DOHH2 (cell line): ENCODE results near the gene CD2AP.

ENCODE experiments used
- H3F3A ChIP-seq: fragments of 200-600 bp; sonication (generic), shearing (Covaris generic); 2 replicates; pipeline ENCODE4 v1.6.0; 2016; ENCODE audit warnings: antibody characterized with exemption, mild to moderate bottlenecking; ENCODE audit not compliant: control insufficient read depth, insufficient read depth
- H3K27ac ChIP-seq: fragments of 200-600 bp; sonication (generic); 2 replicates; pipeline ENCODE4 v1.5.1; 2014; ENCODE audit warnings: low read depth, mild to moderate bottlenecking, low read length, moderate library complexity
- H3K27me3 ChIP-seq: fragments of 200-600 bp; sonication (generic); 2 replicates; pipeline ENCODE4 v1.6.1; 2014; ENCODE audit warnings: mild to moderate bottlenecking, low read length, mixed read lengths; ENCODE audit not compliant: control insufficient read depth
- H3K36me3 ChIP-seq: fragments of 200-600 bp; sonication (generic); 2 replicates; pipeline ENCODE4 v1.6.1; 2014; ENCODE audit warnings: mild to moderate bottlenecking, low read length, moderate library complexity, mixed read lengths; ENCODE audit not compliant: control insufficient read depth
- H3K4me1 ChIP-seq: fragments of 200-600 bp; sonication (generic); 2 replicates; pipeline ENCODE4 v1.6.1; 2014; ENCODE audit warnings: mild to moderate bottlenecking, low read length, mixed read lengths; ENCODE audit not compliant: control insufficient read depth
- H3K4me2 ChIP-seq: fragments of 200-600 bp; sonication (generic); 2 replicates; pipeline ENCODE4 v1.6.0; 2014; ENCODE audit warnings: mild to moderate bottlenecking, low read length, moderate library complexity
- H3K4me3 ChIP-seq: fragments of 200-600 bp; sonication (generic); 2 replicates; pipeline ENCODE4 v1.5.1; 2014; ENCODE audit warnings: mild to moderate bottlenecking, low read length, mixed read lengths
- H3K79me2 ChIP-seq: fragments of 200-600 bp; sonication (generic); 2 replicates; pipeline ENCODE4 v1.6.1; 2014; ENCODE audit warnings: mild to moderate bottlenecking, low read length, mixed read lengths; ENCODE audit not compliant: control insufficient read depth
- H3K9me2 ChIP-seq: fragments of 200-600 bp; sonication (generic); replicated peaks from 2 replicates; pipeline ENCODE4 v1.6.1; 2014; ENCODE audit warnings: mild to moderate bottlenecking, low read length, mixed read lengths; ENCODE audit not compliant: control insufficient read depth
- H3K9me3 ChIP-seq: fragments of 200-600 bp; sonication (generic); 2 replicates; pipeline ENCODE4 v1.6.1; 2014; ENCODE audit warnings: antibody characterized with exemption, low read length, mixed read lengths; ENCODE audit not compliant: control insufficient read depth, insufficient read depth
- H4K20me1 ChIP-seq: fragments of 200-600 bp; sonication (generic); 2 replicates; pipeline ENCODE4 v1.6.0; 2014; ENCODE audit warnings: low read depth, mild to moderate bottlenecking, antibody characterized with exemption, low read length, moderate library complexity; ENCODE audit not compliant: control insufficient read depth, insufficient read depth
- EZH2phosphoT487 ChIP-seq: fragments of 200-600 bp; sonication (generic); IDR thresholded peaks from 2 replicates; pipeline ENCODE4 v1.6.1; 2017; ENCODE audit warnings: borderline replicate concordance, mild to moderate bottlenecking, antibody characterized with exemption, low read length, moderate library complexity, mixed read lengths
- TF ChIP-seq, protein P1 (sequence below): fragments of 200-600 bp; sonication (generic); IDR thresholded peaks from one replicate; pipeline ENCODE4 v1.5.1; 2014; ENCODE audit warnings: antibody characterized with exemption, mild to moderate bottlenecking, low read depth, low read length; ENCODE audit not compliant: poor library complexity, severe bottlenecking

The CD2AP gene

DNA sequence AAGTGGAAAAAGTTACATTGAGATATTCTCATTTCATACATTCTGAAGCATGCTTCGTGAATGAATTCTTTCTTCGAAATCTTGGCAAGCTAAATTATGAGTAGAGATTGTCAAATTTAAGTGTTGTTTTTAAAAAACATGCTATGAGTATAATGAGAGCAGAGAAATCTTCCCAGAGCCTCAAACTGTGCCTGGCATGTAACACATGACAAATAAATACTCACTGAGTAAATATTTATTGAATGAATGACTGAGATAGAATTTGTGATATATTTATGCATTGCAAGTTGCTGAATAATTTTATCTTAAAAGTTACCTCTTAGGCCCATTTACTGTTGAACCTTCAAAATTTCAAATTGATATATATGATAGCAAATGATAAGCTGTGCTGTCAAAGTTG lies 24.7 kb upstream of the CD2AP start:
- H3K4me2 ChIP-seq = no peak overlapping the region
- peaks cover 3% of the 10 kb centered on the region; the same call in 1 of the 2 replicates for H3K4me1 ChIP-seq
- no peaks in the 10 kb centered on the region for H4K20me1 ChIP-seq
- no peaks in the 10 kb centered on the region for H3K9me2 ChIP-seq
- H3K27me3 ChIP-seq = no peaks in the 10 kb centered on the region
- H3F3A ChIP-seq = no peaks in the 10 kb centered on the region
- H3K27ac ChIP-seq = no peak overlapping the region
- no peaks in the 10 kb centered on the region for H3K79me2 ChIP-seq
- no peak overlapping the region for H3K4me3 ChIP-seq
- no peaks in the 10 kb centered on the region for H3K9me3 ChIP-seq
- no peaks in the 10 kb centered on the region for H3K36me3 ChIP-seq
- TF ChIP-seq, protein P1, sequence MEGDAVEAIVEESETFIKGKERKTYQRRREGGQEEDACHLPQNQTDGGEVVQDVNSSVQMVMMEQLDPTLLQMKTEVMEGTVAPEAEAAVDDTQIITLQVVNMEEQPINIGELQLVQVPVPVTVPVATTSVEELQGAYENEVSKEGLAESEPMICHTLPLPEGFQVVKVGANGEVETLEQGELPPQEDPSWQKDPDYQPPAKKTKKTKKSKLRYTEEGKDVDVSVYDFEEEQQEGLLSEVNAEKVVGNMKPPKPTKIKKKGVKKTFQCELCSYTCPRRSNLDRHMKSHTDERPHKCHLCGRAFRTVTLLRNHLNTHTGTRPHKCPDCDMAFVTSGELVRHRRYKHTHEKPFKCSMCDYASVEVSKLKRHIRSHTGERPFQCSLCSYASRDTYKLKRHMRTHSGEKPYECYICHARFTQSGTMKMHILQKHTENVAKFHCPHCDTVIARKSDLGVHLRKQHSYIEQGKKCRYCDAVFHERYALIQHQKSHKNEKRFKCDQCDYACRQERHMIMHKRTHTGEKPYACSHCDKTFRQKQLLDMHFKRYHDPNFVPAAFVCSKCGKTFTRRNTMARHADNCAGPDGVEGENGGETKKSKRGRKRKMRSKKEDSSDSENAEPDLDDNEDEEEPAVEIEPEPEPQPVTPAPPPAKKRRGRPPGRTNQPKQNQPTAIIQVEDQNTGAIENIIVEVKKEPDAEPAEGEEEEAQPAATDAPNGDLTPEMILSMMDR = no peak
- no peak for TF ChIP-seq EZH2phosphoT487

- H3K4me2 ChIP-seq = no peak overlapping the region
- H4K20me1 ChIP-seq = no peaks in the 10 kb centered on the region
- no peaks in the 10 kb centered on the region for H3K27me3 ChIP-seq
- H3K4me3 ChIP-seq = no peak overlapping the region
- no peak overlapping the region for H3K27ac ChIP-seq
- no peak for TF ChIP-seq EZH2phosphoT487
- no peaks in the 10 kb centered on the region for H3K36me3 ChIP-seq
- no peaks in the 10 kb centered on the region for H3F3A ChIP-seq
- H3K4me1 ChIP-seq = peaks cover 3% of the 10 kb centered on the region; the same call in 1 of the 2 replicates
- H3K9me2 ChIP-seq = no peaks in the 10 kb centered on the region
- no peaks in the 10 kb centered on the region for H3K79me2 ChIP-seq
- H3K9me3 ChIP-seq = no peaks in the 10 kb centered on the region
Observed at GRCh38 chr6:47453372-47453936, 24.1 kb upstream of the CD2AP start.

DNA sequence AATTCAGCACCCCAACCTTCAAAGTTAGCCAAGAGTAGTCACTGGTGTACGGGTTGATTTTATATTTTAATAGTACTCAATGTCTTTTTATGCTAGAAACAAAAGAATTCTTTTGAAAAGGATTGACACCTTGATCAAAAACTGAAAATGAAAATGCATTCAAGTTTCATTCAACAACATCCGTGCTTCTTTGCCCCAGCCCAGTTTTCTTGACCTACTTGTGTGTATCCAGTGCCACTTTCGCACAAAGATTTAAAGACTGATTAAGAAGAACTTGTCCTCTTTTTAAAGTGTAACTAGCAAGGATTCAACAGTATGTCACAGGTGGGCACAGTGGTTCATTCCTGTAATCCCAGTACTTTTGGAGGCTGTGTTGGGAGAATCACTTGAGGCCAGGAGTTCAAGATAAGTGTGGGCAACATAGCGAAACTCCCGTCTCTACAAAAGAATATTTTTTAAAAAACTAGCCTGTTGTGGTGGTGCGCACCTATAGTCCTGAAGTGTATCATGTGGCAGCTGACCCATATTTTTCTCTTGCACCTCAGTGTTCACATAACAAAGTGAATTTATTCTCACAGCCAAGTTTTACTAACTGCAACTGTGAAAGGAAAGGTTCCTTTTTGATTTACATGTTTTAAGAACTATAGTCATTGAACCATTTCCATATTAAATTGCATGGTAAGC lies 22.7 kb upstream of the CD2AP start:
- peaks cover 4% of the 10 kb centered on the region for H3K4me1 ChIP-seq
- H3F3A ChIP-seq = no peaks in the 10 kb centered on the region
- no peaks in the 10 kb centered on the region for H3K9me3 ChIP-seq
- no peaks in the 10 kb centered on the region for H3K27me3 ChIP-seq
- no peaks in the 10 kb centered on the region for H4K20me1 ChIP-seq
- no peak overlapping the region for H3K4me2 ChIP-seq
- H3K9me2 ChIP-seq = no peaks in the 10 kb centered on the region
- H3K4me3 ChIP-seq = no peak overlapping the region
- H3K36me3 ChIP-seq = no peaks in the 10 kb centered on the region
- no peak for TF ChIP-seq EZH2phosphoT487
- TF ChIP-seq, protein P1 = no peak
- no peak overlapping the region for H3K27ac ChIP-seq
- H3K79me2 ChIP-seq = no peaks in the 10 kb centered on the region

- H3K9me3 ChIP-seq = no peaks in the 10 kb centered on the region
- H3F3A ChIP-seq = no peaks in the 10 kb centered on the region
- TF ChIP-seq, protein P1 = no peak
- no peak for TF ChIP-seq EZH2phosphoT487
- no peaks in the 10 kb centered on the region for H3K79me2 ChIP-seq
- no peaks in the 10 kb centered on the region for H3K36me3 ChIP-seq
- H3K4me3 ChIP-seq = no peak overlapping the region
- H3K4me2 ChIP-seq = no peak overlapping the region
- H4K20me1 ChIP-seq = no peaks in the 10 kb centered on the region
- H3K27me3 ChIP-seq = no peaks in the 10 kb centered on the region
- no peak overlapping the region for H3K27ac ChIP-seq
- peaks cover 12% of the 10 kb centered on the region for H3K4me1 ChIP-seq
- H3K9me2 ChIP-seq = no peaks in the 10 kb centered on the region
Observed at GRCh38 chr6:47455533-47456209, 21.9 kb upstream of the CD2AP start.
